Breast epithelium (tissue), 4 donors: ENCODE measurements around the gene GJB3. TPM values are rescaled to one million over a fixed set of nuclear protein-coding genes. Genes with fewer than 3 reads are reported as not detected.

Experiments used
- DNase-seq, 2 donors: peaks; one replicate each; pipeline ENCODE4 v3.0.0-alpha.2; 2019; ENCODE audit warnings: low spot score in 2 of 2
- H3K27ac ChIP-seq, 2 donors: fragments of 200-600 bp; sonication (generic) in 1 of 2; one replicate each; pipeline ENCODE4 v1.5.1; 2016 to 2019; ENCODE audit warnings: mild to moderate bottlenecking in 1 of 2
- H3K27me3 ChIP-seq, 2 donors: fragments of 200-600 bp; sonication (generic) in 1 of 2; one replicate each; pipeline versions ENCODE4 v1.5.1 to v1.6.0; 2017 to 2019; ENCODE audit warnings: control low read depth in 1 of 2, mild to moderate bottlenecking in 1 of 2
- H3K36me3 ChIP-seq: fragments of 200-600 bp; one replicate; pipeline ENCODE4 v1.5.1; 2019
- H3K4me1 ChIP-seq, 2 donors: fragments of 200-600 bp; sonication (generic); one replicate each; pipeline ENCODE4 v1.5.1; 2016 to 2019; ENCODE audit warnings: control low read depth in 1 of 2
- H3K4me3 ChIP-seq, 3 donors: fragments of 200-600 bp; sonication (generic); 1 replicate in 2 of 3; 2 replicates in 1 of 3; pipeline ENCODE4 v1.5.1; 2016 to 2019; ENCODE audit warnings: mild to moderate bottlenecking in 3 of 3, moderate library complexity in 2 of 3
- H3K9me3 ChIP-seq, 2 donors: fragments of 200-600 bp; sonication (generic) in 1 of 2; one replicate each; pipeline ENCODE4 v1.5.1; 2016 to 2019; ENCODE audit warnings: control low read depth in 1 of 2
- CTCF ChIP-seq, 3 donors: fragments of 450-650 bp; IDR thresholded peaks; one replicate each; pipeline ENCODE4 v1.5.1; 2016 to 2017; ENCODE audit warnings: antibody characterized with exemption in 3 of 3, mild to moderate bottlenecking in 3 of 3, moderate library complexity in 3 of 3
- POLR2A ChIP-seq: fragments of 450-650 bp; IDR thresholded peaks from one replicate; pipeline ENCODE4 v1.6.1; 2016; ENCODE audit warnings: antibody characterized with exemption, mild to moderate bottlenecking, moderate library complexity
- POLR2AphosphoS5 ChIP-seq, 3 donors: sonication (generic); formaldehyde crosslinking; IDR thresholded peaks; one replicate each; pipeline ENCODE4 v1.6.1; 2017; ENCODE audit warnings: antibody characterized with exemption in 3 of 3
- intact Hi-C: fragments of 100-400 bp; cut with DNase I; formaldehyde crosslinking; loops from one replicate; pipeline ENCODE4 v1.15.1; 2023; ENCODE audit warnings: low total_unique reads
- total RNA-seq, 3 donors: library from RNA; depleted of rRNA; stranded (reverse); fragments of >200 nt; gene quantifications; one replicate each; pipeline ENCODE4 v1.1.0, GENCODE V29; 2016

Gene GJB3
- total RNA-seq, 3 donors from 2014 or later, result 0.33 to 1.2 TPM; not detected in 1

- intact Hi-C loops, result no loop called here
- Histone ChIP-seq H3K9me3 (no peaks in the 10 kb centered on the region), H3K27ac (no peak overlapping the region), H3K4me1 (peaks cover 1% of the 10 kb centered on the region in 2 donors), H3K36me3 (no peaks in the 10 kb centered on the region), H3K4me3 (no peak overlapping the region), H3K27me3 (peaks cover 0 to 11% of the 10 kb centered on the region in 2 donors)
- DNase-seq, result peak; percentile 24 to 73
- TF ChIP-seq POLR2A (no peak), CTCF (IDR thresholded peaks at IDR 0.05) (peak; percentile 24 to 70 (median 66))
These were observed 5.7 kb downstream of the GJB3 start for GRCh38 chr1:34786521-34787325.

- intact Hi-C loops, result no loop called here
- no peak for DNase-seq
- no peaks in the 10 kb centered on the region for H3K4me1 ChIP-seq
- TF ChIP-seq POLR2A, result no peak
- peak in 1 of 3 donors; percentile 13 for TF ChIP-seq CTCF (IDR thresholded peaks at IDR 0.05)
- no peak for TF ChIP-seq POLR2AphosphoS5 (IDR thresholded peaks at IDR 0.05)
- H3K4me3 ChIP-seq, result no peak overlapping the region
- H3K9me3 ChIP-seq, result no peaks in the 10 kb centered on the region
- peaks cover 0 to 2% of the 10 kb centered on the region in 2 donors for H3K27me3 ChIP-seq
- H3K36me3 ChIP-seq, result no peaks in the 10 kb centered on the region
- peak overlapping the region in 1 of 2 donors; percentile 19 for H3K27ac ChIP-seq
These were observed 6.7 kb downstream of the GJB3 start for GRCh38 chr1:34787461-34788420.

GRCh38 chr1:34790985-34791384 is 10.0 kb downstream of the GJB3 start:
- H3K9me3 ChIP-seq, result no peaks in the 10 kb centered on the region
- H3K27me3 ChIP-seq, result no peaks in the 10 kb centered on the region
- no peak for TF ChIP-seq POLR2AphosphoS5 (IDR thresholded peaks at IDR 0.05)
- no peak for TF ChIP-seq CTCF (IDR thresholded peaks at IDR 0.05)
- TF ChIP-seq POLR2A, result no peak
- intact Hi-C loops, result loop anchor here (10.0 kb wide), 1 partner anchor 64 kb away; the partner anchor contains the start of gene SMIM12
- DNase-seq, result no peak
- H3K36me3 ChIP-seq, result no peaks in the 10 kb centered on the region
- no peaks in the 10 kb centered on the region for H3K4me1 ChIP-seq
- no peak overlapping the region for H3K4me3 ChIP-seq
- peak overlapping the region in 1 of 2 donors; percentile 68 for H3K27ac ChIP-seq

- intact Hi-C loops, result loop anchor here (10.0 kb wide), 1 partner anchor 62 kb away; the partner anchor contains the start of gene SMIM12
- TF ChIP-seq POLR2AphosphoS5 (IDR thresholded peaks at IDR 0.05) (no peak), CTCF (IDR thresholded peaks at IDR 0.05) (no peak), POLR2A (no peak)
- H3K27ac ChIP-seq, result peak overlapping the region in 1 of 2 donors; percentile 68
- H3K27me3 ChIP-seq, result no peaks in the 10 kb centered on the region
- no peaks in the 10 kb centered on the region for H3K36me3 ChIP-seq
- no peaks in the 10 kb centered on the region for H3K4me1 ChIP-seq
- peak overlapping the region; percentile 41 to 64 (median 44) for H3K4me3 ChIP-seq
- DNase-seq, result no peak
- no peaks in the 10 kb centered on the region for H3K9me3 ChIP-seq
These were observed 11.4 kb downstream of the GJB3 start for GRCh38 chr1:34792424-34792823.
